Suprapubic skin (tissue), 4 donors: ENCODE data around the gene ZACN. TPM values are rescaled to one million over a fixed set of nuclear protein-coding genes. Genes with fewer than 3 reads are reported as not detected.

Experiments
- DNase-seq, 2 donors: peaks; one replicate each; pipeline ENCODE4 v3.0.0-alpha.2; 2019; ENCODE audit warnings: low spot score in 2 of 2
- H3K27ac ChIP-seq: fragments of 200-600 bp; sonication (generic); one replicate; pipeline ENCODE4 v1.5.1; 2019
- H3K27me3 ChIP-seq: fragments of 200-600 bp; sonication (generic); one replicate; pipeline ENCODE4 v1.5.1; 2019
- H3K36me3 ChIP-seq: fragments of 200-600 bp; sonication (generic); one replicate; pipeline ENCODE4 v1.5.1; 2019
- H3K4me1 ChIP-seq: fragments of 200-600 bp; sonication (generic); one replicate; pipeline ENCODE4 v1.5.1; 2019
- H3K4me3 ChIP-seq: fragments of 200-600 bp; sonication (generic); one replicate; pipeline ENCODE4 v1.5.1; 2019; ENCODE audit warnings: mild to moderate bottlenecking
- H3K9me3 ChIP-seq: fragments of 200-600 bp; sonication (generic); one replicate; pipeline ENCODE4 v1.5.1; 2019
- CTCF ChIP-seq, 2 donors: fragments of 200-600 bp in 1 of 2; fragments of 450-650 bp in 1 of 2; sonication (generic) in 1 of 2; IDR thresholded peaks; one replicate each; pipeline ENCODE4 v1.5.1; 2016 to 2019; ENCODE audit warnings: antibody characterized with exemption in 2 of 2, mild to moderate bottlenecking in 1 of 2, moderate library complexity in 1 of 2
- EP300 ChIP-seq: sonication (generic); formaldehyde crosslinking; IDR thresholded peaks from one replicate; pipeline ENCODE4 v1.6.1; 2017; ENCODE audit warnings: antibody characterized with exemption
- POLR2A ChIP-seq, 2 donors: fragments of 450-650 bp; IDR thresholded peaks; one replicate each; pipeline ENCODE4 v1.6.1; 2017; ENCODE audit warnings: antibody characterized with exemption in 2 of 2, mild to moderate bottlenecking in 2 of 2, moderate library complexity in 2 of 2
- POLR2AphosphoS5 ChIP-seq, 3 donors: sonication (generic); formaldehyde crosslinking; IDR thresholded peaks; one replicate each; pipeline ENCODE4 v1.6.1; 2017; ENCODE audit warnings: antibody characterized with exemption in 3 of 3
- WGBS: methylation state at CpG from one replicate; pipeline ENCODE4 v1.1.5; 2018; 5-methylcytosine and 5-hydroxymethylcytosine counted together
- total RNA-seq, 4 donors: library from RNA; depleted of rRNA; stranded (reverse); fragments of >200 nt; gene quantifications; one replicate each; pipeline ENCODE4 v1.1.0, GENCODE V29; 2016

Gene ZACN
- total RNA-seq, 4 donors from 2014 or later: not detected

- DNase-seq: no peak
- Histone ChIP-seq H3K27ac (no peak overlapping the region), H3K9me3 (no peaks in the 10 kb centered on the region), H3K36me3 (no peaks in the 10 kb centered on the region), H3K4me1 (peaks cover 10% of the 10 kb centered on the region), H3K4me3 (no peak overlapping the region), H3K27me3 (peaks cover 5% of the 10 kb centered on the region)
- TF ChIP-seq POLR2AphosphoS5 (IDR thresholded peaks at IDR 0.05) (no peak), CTCF (IDR thresholded peaks at IDR 0.05) (no peak), EP300 (no peak), POLR2A (IDR thresholded peaks at IDR 0.05) (no peak)
- WGBS: 97% methylated on average over 1 of the region's 1 CpG
Observed at GRCh38 chr17:76125922-76126321, 46.9 kb downstream of the ZACN start.

GRCh38 chr17:76130473-76130872 is 51.5 kb downstream of the ZACN start:
- Histone ChIP-seq H3K9me3 (no peaks in the 10 kb centered on the region), H3K36me3 (no peaks in the 10 kb centered on the region), H3K27me3 (peaks cover 40% of the 10 kb centered on the region), H3K4me3 (no peak overlapping the region), H3K4me1 (peaks cover 13% of the 10 kb centered on the region), H3K27ac (no peak overlapping the region)
- DNase-seq: no peak
- WGBS: 66% methylated on average over 13 of the region's 13 CpGs
- TF ChIP-seq EP300 (no peak), CTCF (IDR thresholded peaks at IDR 0.05) (no peak), POLR2A (IDR thresholded peaks at IDR 0.05) (no peak), POLR2AphosphoS5 (IDR thresholded peaks at IDR 0.05) (no peak)

GRCh38 chr17:76131051-76131691 is 52.2 kb downstream of the ZACN start:
- Histone ChIP-seq H3K4me1 (peaks cover 13% of the 10 kb centered on the region), H3K27ac (no peak overlapping the region), H3K9me3 (no peaks in the 10 kb centered on the region), H3K27me3 (peaks cover 43% of the 10 kb centered on the region), H3K36me3 (no peaks in the 10 kb centered on the region), H3K4me3 (no peak overlapping the region)
- WGBS: 77% methylated on average over 21 of the region's 21 CpGs
- DNase-seq: no peak
- TF ChIP-seq POLR2A (IDR thresholded peaks at IDR 0.05): no peak
- no peak for TF ChIP-seq CTCF (IDR thresholded peaks at IDR 0.05)
- no peak for TF ChIP-seq POLR2AphosphoS5 (IDR thresholded peaks at IDR 0.05)
- TF ChIP-seq EP300: no peak

GRCh38 chr17:76131692-76132573 is 53.0 kb downstream of the ZACN start:
- no peaks in the 10 kb centered on the region for H3K9me3 ChIP-seq
- no peaks in the 10 kb centered on the region for H3K36me3 ChIP-seq
- no peak for DNase-seq
- H3K27ac ChIP-seq: no peak overlapping the region
- no peak overlapping the region for H3K4me3 ChIP-seq
- H3K4me1 ChIP-seq: peaks cover 13% of the 10 kb centered on the region
- 74% methylated on average over 8 of the region's 21 CpGs for WGBS
- peaks cover 48% of the 10 kb centered on the region for H3K27me3 ChIP-seq
- no peak for TF ChIP-seq CTCF (IDR thresholded peaks at IDR 0.05)
- TF ChIP-seq POLR2A (IDR thresholded peaks at IDR 0.05): no peak
- TF ChIP-seq POLR2AphosphoS5 (IDR thresholded peaks at IDR 0.05): no peak
- no peak for TF ChIP-seq EP300

Other genes with a start within 250 kb of the ZACN start
- 10 to 100 TPM in 1 of 4 donors, 1 to 10 TPM in 3; 5.2 to 21.0 (median 7.2) TPM for gene UNC13D, start 234.8 kb upstream of the ZACN start, total RNA-seq
- gene WBP2, start 223.8 kb upstream of the ZACN start, total RNA-seq: 10 to 100 TPM; 64.9 to 99.4 (median 76.9) TPM
- gene TRIM47, start 200.6 kb upstream of the ZACN start, total RNA-seq: 10 to 100 TPM; 22.8 to 43.1 (median 27.7) TPM
- 10 to 100 TPM; 22.5 to 44.6 (median 32.1) TPM for gene TRIM65, start 182.2 kb upstream of the ZACN start, total RNA-seq
- 100 to 1,000 TPM in 1 of 4 donors, 10 to 100 TPM in 3; 41.7 to 113 (median 50.2) TPM for gene MRPL38, start 174.3 kb upstream of the ZACN start, total RNA-seq
- gene FBF1, start 138.1 kb upstream of the ZACN start, total RNA-seq: 10 to 100 TPM; 17.8 to 57.5 (median 27.9) TPM
- gene ACOX1, start 100.0 kb upstream of the ZACN start, total RNA-seq: 10 to 100 TPM; 59.6 to 89.7 (median 71.5) TPM
- 10 to 100 TPM; 20.0 to 43.6 (median 26.9) TPM for gene TEN1, start 99.9 kb upstream of the ZACN start, total RNA-seq
- gene CDK3, start 78.3 kb upstream of the ZACN start, total RNA-seq: 10 to 100 TPM in 2 of 4 donors, 1 to 10 TPM in 2; 5.6 to 33.1 (median 9.6) TPM
- 100 to 1,000 TPM; 218 to 425 (median 274) TPM for gene EVPL, start 51.9 kb upstream of the ZACN start, total RNA-seq
- gene SRP68, start 6.7 kb upstream of the ZACN start, total RNA-seq: 10 to 100 TPM; 57.5 to 90.2 (median 64.2) TPM
- 1 to 10 TPM in 1 of 4 donors, not detected in 3; 1.2 TPM for gene GALR2, start 4.4 kb upstream of the ZACN start, total RNA-seq
- gene EXOC7, start 24.6 kb downstream of the ZACN start, total RNA-seq: 100 to 1,000 TPM in 1 of 4 donors, 10 to 100 TPM in 3; 67.4 to 108 (median 78.6) TPM
- gene FOXJ1, start 62.1 kb downstream of the ZACN start, total RNA-seq: 1 to 10 TPM; 2.1 to 3.6 (median 2.9) TPM
- gene RNF157, start 161.3 kb downstream of the ZACN start, total RNA-seq: 1 to 10 TPM in 3 of 4 donors, under 1 TPM in 1; 0.85 to 3.4 (median 1.3) TPM
- 10 to 100 TPM; 24.8 to 42.7 (median 35.6) TPM for gene UBALD2, start 186.2 kb downstream of the ZACN start, total RNA-seq
- gene QRICH2, start 229.1 kb downstream of the ZACN start, total RNA-seq: 1 to 10 TPM; 2.3 to 3.1 (median 2.7) TPM